Prostate gland (tissue), 2 donors: ENCODE results near the gene GPX8. TPM values are rescaled to one million over a fixed set of nuclear protein-coding genes. Genes with fewer than 3 reads are reported as not detected.
A peak's percentile ranks its signal among the peaks of the same experiment; 100 is the strongest.

ENCODE experiments used
- DNase-seq: peaks from one replicate; pipeline ENCODE4 v3.0.0-alpha.2; 2019; ENCODE audit warnings: low spot score
- H3K27ac ChIP-seq, 2 donors: fragments of 200-600 bp; sonication (generic); 2 replicates each; pipeline ENCODE4 v1.5.1; 2017 to 2019
- H3K27me3 ChIP-seq: fragments of 200-600 bp; sonication (generic); replicated peaks from 2 replicates; pipeline ENCODE4 v1.5.1; 2019; ENCODE audit not compliant: insufficient read depth
- H3K36me3 ChIP-seq, 2 donors: fragments of 200-600 bp; sonication (generic); 1 replicate in 1 of 2; 2 replicates in 1 of 2; pipeline versions ENCODE4 v1.5.1 to v1.8.1; 2017 to 2019
- H3K4me1 ChIP-seq: fragments of 200-600 bp; sonication (generic); replicated peaks from 2 replicates; pipeline ENCODE4 v1.5.1; 2019
- H3K4me3 ChIP-seq, 2 donors: fragments of 200-600 bp; sonication (generic); 2 replicates each; pipeline ENCODE4 v1.5.1; 2017 to 2019
- H3K9me3 ChIP-seq: fragments of 200-600 bp; sonication (generic); 2 replicates; pipeline ENCODE4 v1.5.1; 2017
- CTCF ChIP-seq, 4 experiments: fragments of 200-600 bp in 2 of 4; fragments of 450-650 bp in 2 of 4; sonication (generic) in 2 of 4; IDR thresholded peaks; 1 replicate in 3 of 4; 2 replicates in 1 of 4; pipeline ENCODE4 v1.5.1; 2016 to 2019; ENCODE audit warnings: antibody characterized with exemption in 4 of 4, mild to moderate bottlenecking in 2 of 4, moderate library complexity in 2 of 4
- POLR2A ChIP-seq: fragments of 450-650 bp; IDR thresholded peaks from one replicate; pipeline ENCODE4 v1.6.1; 2016; ENCODE audit warnings: antibody characterized with exemption, mild to moderate bottlenecking
- POLR2AphosphoS5 ChIP-seq: sonication (generic); formaldehyde crosslinking; IDR thresholded peaks from one replicate; pipeline ENCODE4 v1.6.1; 2017; ENCODE audit warnings: antibody characterized with exemption
- WGBS: methylation state at CpG from one replicate; pipeline ENCODE4 v1.1.5; 2018; 5-methylcytosine and 5-hydroxymethylcytosine counted together
- intact Hi-C: fragments of 100-400 bp; cut with DNase I; formaldehyde crosslinking; loops from one replicate; pipeline ENCODE4 v1.14.2; 2022
- total RNA-seq, 2 donors: library from RNA; depleted of rRNA; stranded (reverse); fragments of >200 nt; gene quantifications; one replicate each; pipeline ENCODE4 v1.1.0, GENCODE V29; 2016

The GPX8 gene
- total RNA-seq, 2 donors from 2014 or later, result 8.4 to 16.0 TPM

GRCh38 chr5:55175781-55176175 lies 15.8 kb downstream of the GPX8 start:
- Histone ChIP-seq H3K9me3 (no peaks in the 10 kb centered on the region), H3K4me3 (no peak overlapping the region), H3K36me3 (no peaks in the 10 kb centered on the region), H3K4me1 (peaks cover 4% of the 10 kb centered on the region), H3K27me3 (no peaks in the 10 kb centered on the region), H3K27ac (no peak overlapping the region)
- intact Hi-C loops, result loop anchor here (10.0 kb wide), 1 partner anchor 1029 kb away; no protein-coding TSS in a partner anchor
- no peak for TF ChIP-seq POLR2AphosphoS5
- TF ChIP-seq CTCF (IDR thresholded peaks at IDR 0.05), result no peak
- TF ChIP-seq POLR2A, result no peak
- DNase-seq, result no peak
- 14% methylated on average over 7 of the region's 7 CpGs for WGBS

GRCh38 chr5:55176176-55176818 lies 16.3 kb downstream of the GPX8 start:
- intact Hi-C loops, result loop anchor here (10.0 kb wide), 1 partner anchor 1029 kb away; no protein-coding TSS in a partner anchor
- DNase-seq, result no peak
- Histone ChIP-seq H3K9me3 (no peaks in the 10 kb centered on the region), H3K27me3 (no peaks in the 10 kb centered on the region), H3K27ac (no peak overlapping the region), H3K36me3 (no peaks in the 10 kb centered on the region), H3K4me3 (peak overlapping the region in 1 of 2 donors; percentile 3), H3K4me1 (peaks cover 4% of the 10 kb centered on the region)
- TF ChIP-seq POLR2A (no peak), CTCF (IDR thresholded peaks at IDR 0.05) (peak in 2 of 4 experiments; percentile 29 to 58), POLR2AphosphoS5 (no peak)
- WGBS, result 3% methylated on average over 44 of the region's 44 CpGs

GRCh38 chr5:55177078-55177477 lies 17.1 kb downstream of the GPX8 start:
- H3K36me3 ChIP-seq, result no peaks in the 10 kb centered on the region
- peaks cover 4% of the 10 kb centered on the region for H3K4me1 ChIP-seq
- no peak for TF ChIP-seq CTCF (IDR thresholded peaks at IDR 0.05)
- TF ChIP-seq POLR2AphosphoS5, result no peak
- no peak for TF ChIP-seq POLR2A
- no peak overlapping the region for H3K27ac ChIP-seq
- H3K4me3 ChIP-seq, result no peak overlapping the region
- DNase-seq, result no peak
- H3K27me3 ChIP-seq, result no peaks in the 10 kb centered on the region
- H3K9me3 ChIP-seq, result no peaks in the 10 kb centered on the region
- 45% methylated on average over 2 of the region's 2 CpGs for WGBS
- intact Hi-C loops, result loop anchor here (10.0 kb wide), 1 partner anchor 1028 kb away; no protein-coding TSS in a partner anchor

- H3K27ac ChIP-seq, result no peak overlapping the region
- H3K4me3 ChIP-seq, result no peak overlapping the region
- no peaks in the 10 kb centered on the region for H3K27me3 ChIP-seq
- H3K4me1 ChIP-seq, result peaks cover 4% of the 10 kb centered on the region
- WGBS, result 41% methylated on average over 1 of the region's 1 CpG
- TF ChIP-seq CTCF (IDR thresholded peaks at IDR 0.05) (no peak), POLR2AphosphoS5 (no peak), POLR2A (no peak)
- no peak for DNase-seq
- H3K9me3 ChIP-seq, result no peaks in the 10 kb centered on the region
- intact Hi-C loops, result no loop called here
- no peaks in the 10 kb centered on the region for H3K36me3 ChIP-seq
These were observed 20.0 kb downstream of the GPX8 start for GRCh38 chr5:55180016-55180415.

- Histone ChIP-seq H3K36me3 (no peaks in the 10 kb centered on the region), H3K4me3 (no peak overlapping the region), H3K27ac (no peak overlapping the region), H3K9me3 (no peaks in the 10 kb centered on the region), H3K27me3 (peaks cover 5% of the 10 kb centered on the region), H3K4me1 (no peaks in the 10 kb centered on the region)
- TF ChIP-seq POLR2A, result no peak
- peak in 2 of 4 experiments; percentile 32 to 35 for TF ChIP-seq CTCF (IDR thresholded peaks at IDR 0.05)
- 40% methylated on average over 4 of the region's 4 CpGs for WGBS
- intact Hi-C loops, result no loop called here
- no peak for DNase-seq
These were observed 27.4 kb downstream of the GPX8 start for GRCh38 chr5:55187370-55187769.
